NCI-H1105 treated with DMSO at 0.1 percent for 48 hours (cell line): ENCODE data around the gene NMNAT2.
"Not testable (repeated sequence)": the region's sequence is repeated elsewhere in the genome, so short reads cannot be mapped to it uniquely, and the experiment has no call there.

Experiments used
- DNase-seq: peaks from one replicate; lab custom pipeline; 2025; lab: John Stamatoyannopoulos, UW

NMNAT2 gene

DNA sequence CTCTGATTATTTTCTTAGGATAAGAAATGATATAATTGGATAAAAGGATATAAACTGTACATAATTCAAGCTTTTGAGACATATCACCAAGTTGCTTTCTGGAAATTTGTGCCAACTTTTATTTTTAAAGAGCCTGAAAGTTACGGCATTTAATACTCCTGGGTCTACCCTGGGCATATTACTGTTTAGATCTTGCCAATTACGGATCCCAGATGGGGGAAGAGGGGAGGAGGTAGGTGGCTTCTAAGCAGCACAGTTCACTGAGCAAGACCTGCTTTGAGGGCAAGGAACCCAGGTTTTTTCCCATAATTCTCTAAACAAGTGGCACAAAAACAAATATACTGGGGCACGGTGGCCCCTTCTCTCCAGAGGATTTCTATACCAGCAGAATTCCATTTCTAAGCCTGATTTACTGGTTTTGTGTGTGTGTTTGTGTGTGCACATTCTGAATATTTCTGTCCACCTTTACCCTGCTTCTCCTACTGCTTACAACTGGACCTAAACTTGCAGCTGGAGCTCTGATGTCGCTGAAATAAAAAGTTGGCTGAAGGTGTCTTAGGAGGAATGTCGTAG lies 155.5 kb downstream of the NMNAT2 start:
- DNase-seq: no peak

DNA sequence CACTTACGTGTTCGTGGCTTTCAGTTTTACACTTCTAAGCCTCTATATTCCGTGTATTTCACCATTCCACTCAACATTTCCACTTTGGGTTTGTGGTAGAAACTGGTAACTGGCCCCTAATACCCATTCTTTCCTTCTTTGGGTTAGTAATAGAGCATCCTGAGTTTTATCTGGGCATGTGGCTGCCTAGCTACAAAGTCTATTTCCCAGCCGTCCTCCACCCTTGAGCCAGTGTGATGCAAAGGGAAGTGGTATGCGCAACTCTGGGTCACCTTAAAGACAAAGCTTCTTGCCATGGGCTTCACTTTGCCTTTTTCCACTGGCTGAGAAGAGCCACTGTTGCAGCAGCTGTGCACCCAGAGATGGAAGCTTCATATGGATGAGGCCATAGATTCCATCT lies 158.3 kb downstream of the NMNAT2 start:
- DNase-seq: no peak

DNA sequence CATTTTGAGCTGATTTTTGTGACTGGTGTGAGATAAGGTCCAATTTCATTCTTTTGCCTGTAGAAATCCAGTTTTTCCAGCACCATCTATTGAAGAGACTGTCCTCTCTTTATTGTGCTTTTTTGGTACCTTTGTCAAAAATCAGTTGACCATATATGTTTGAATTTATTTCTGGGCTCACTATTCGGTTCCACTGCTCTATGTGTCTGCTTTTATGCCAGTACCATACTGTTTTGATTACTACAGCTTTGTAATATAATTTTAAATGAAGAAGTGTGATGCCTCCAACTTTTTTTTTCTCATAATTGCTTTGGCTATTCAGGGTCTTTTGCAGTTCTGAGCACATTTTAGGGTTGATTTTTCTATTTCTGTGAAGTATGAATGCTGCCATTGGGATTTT lies 163.1 kb downstream of the NMNAT2 start:
- DNase-seq: no peak

DNA sequence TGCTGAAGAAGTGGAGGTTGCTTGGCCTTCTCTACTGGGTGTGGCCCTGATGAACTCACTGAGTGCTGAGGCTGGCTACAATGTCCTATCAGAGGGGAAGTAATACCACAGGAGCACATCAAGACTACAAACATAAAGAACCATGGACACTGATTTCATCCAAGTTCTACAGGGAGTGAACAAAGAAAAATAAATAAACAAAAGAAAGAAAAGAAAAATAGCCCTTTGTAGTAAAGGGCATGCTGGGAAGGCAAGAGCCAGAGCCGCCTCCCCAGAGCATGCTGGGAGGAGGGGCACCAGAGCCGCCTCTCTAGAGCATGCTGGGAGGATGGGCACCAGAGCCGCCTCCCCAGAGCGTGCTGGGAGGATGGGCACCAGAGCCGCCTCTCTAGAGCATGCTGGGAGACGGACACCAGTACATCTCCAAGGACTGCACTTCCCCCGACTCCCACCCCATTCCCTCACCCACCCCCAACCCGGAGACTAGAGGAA lies 166.2 kb downstream of the NMNAT2 start:
- DNase-seq: no peak

DNA sequence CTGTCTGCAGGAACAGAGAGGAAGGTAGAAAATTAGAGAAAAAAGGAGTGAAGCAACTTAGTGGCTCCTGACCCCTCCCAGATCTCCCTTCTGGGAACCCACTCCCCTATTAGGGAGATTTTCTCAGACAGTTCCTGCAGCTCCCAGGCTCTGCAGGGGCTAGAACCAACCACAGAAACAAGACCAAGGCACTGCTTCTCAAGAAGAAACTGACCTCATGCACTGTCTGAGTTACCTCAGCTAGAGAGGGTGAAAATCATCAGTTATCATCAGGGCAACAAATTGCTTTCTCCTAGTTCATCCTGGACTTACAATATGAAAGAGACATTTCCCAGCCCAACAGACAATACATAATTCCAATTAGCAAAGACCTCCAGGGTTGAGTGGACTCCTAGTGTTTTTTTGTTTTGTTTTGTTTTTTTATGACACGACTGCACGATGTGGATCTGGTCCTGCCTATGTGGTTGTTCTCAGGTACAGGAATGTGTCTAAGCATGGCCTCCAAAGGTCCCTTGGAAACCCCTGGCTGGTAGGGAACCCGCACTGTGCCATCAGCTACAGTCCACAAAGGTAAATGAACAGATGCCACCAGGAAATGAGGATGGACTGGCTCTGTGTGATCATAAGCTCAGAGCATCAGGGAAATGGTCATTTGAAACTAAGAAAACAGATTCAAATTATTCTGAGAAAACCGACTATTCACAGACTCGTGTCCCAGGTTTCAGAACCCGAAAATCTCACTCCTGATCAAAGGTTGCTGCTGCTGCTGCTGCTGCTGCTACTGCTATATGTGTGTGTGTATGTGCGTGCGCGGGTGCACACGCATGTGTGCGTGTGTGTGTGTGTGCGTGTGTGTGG lies 166.8 kb downstream of the NMNAT2 start:
- DNase-seq: no peak

DNA sequence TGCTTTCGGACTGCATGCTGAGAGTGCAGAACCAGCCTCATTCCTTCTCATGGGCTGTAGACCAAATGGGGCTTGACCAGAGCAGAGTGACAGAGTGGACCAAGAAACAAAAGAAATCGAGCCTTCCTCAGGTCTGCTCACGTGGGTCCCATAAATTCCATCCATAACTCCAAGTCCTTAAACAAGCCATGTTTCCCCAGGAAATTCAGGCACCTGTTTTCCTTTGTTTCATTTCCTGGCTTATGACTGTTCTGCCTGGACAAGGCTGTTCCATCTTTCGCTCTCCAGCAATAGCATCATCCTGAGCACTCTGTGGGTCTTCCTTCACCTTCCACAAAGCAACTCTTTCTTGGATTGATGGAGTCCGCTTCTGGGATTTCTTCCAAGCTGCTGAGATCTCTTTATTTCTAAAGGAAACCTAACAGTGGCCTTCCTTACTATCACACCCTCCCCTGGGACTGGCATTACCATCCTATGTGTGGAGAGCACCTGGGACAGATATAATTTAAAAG lies 168.2 kb downstream of the NMNAT2 start:
- no peak for DNase-seq

DNA sequence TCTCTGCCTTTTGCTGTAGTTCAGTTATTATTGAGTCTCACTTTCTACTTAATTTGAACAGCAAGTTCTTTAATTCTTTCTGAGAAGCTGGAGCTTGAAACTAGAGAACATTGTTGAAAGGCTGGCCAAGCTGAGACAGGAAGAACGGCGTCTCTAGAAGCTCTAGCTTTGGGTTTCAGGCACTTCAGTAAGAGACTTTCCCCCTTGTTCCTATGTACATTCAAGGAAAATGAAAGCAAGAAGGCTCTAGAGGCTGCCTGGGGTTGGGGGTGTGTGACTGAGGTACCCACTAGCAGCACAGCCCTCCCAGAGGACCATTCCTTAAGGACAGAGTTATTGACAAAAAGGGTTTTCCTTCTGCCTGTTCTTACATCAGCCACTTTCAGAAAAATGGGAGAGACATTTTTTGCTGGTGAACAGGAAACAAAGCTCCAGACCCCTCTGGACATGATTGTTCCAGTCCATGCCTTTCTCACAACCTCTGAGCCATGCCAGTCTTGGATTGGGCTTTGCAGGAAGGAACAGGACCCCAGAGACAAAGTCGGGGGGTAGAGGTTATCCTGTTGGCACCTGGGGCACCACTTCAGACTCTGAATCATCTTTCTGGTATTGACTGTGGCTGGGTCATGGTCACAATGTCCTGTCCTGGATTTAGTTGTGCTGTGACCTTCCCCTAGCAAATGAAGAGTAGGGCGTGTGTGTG lies 169.0 kb downstream of the NMNAT2 start:
- no peak for DNase-seq

DNA sequence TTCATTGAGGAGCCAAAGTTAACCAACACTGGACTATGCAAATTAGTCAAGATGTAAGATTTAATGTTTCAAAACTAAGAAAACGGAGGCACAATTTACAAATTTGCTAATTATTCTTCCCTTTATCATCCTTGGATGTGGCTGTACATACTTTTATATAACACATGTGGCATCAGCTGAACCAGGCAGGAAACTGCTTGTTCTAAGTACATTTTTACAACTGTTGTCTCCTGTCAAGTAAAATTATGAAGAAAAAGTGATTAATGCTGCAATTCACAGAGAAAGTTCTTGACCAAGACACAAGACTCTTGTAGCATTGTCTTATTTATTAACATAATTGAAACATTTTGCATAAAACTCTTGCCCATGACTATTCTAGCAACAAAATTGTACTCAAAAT lies 170.2 kb downstream of the NMNAT2 start:
- DNase-seq: no peak

DNA sequence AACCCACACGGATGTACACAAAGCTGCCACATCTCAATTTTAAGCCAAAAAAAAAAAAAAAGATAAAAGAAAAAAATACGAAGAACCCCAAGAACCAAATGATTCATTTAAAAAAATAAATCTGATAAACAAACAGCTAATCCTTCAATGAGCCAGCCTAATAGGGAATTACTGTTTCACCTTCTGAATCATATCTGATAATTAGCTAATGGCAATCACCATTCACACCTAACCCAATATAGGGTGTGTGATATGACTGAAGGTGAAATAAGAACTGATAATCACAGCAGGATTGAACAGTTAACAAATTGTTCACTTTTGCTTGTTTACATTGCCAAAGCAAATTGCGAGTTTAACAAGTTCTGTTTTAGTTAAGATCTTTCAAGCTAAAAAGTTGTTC lies 170.7 kb downstream of the NMNAT2 start:
- DNase-seq: no peak

DNA sequence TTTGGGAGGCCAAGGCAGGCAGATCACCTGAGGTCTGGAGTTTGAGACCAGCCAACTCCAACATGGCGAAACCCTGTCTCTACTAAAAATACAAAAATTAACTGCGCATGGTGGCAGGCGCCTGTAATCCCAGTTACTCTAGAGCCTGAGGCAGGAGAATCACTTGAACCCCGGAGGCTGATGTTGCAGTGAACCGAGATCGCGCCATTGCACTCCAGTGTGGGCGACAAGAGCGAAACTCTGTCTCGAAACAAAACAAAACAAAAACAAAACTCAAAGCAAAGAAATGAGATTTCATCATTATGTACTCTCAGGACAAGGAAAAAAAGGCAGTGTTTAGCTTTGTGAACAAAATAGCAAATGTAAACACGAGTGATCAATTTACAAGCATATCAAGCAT lies 171.1 kb downstream of the NMNAT2 start:
- DNase-seq: no peak

DNA sequence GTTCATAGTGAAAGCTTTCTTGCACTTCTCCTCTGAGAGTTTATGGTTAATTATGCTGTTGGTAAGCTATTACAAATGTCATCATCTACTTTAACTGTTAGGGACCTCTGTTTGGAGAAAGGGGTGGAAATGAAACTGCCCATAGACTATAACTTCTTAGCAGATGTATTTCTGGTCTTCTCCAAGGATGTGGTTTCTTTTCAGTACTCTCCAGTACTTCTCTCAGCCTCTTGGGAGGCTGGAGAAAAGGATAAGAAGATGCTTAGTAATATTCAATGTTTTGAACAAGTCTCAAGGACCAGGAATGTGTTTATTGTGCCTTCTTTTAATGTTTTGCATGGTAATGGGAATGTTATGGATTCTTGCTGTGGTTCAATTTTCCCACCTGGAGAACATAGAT lies 171.7 kb downstream of the NMNAT2 start:
- no peak for DNase-seq

DNA sequence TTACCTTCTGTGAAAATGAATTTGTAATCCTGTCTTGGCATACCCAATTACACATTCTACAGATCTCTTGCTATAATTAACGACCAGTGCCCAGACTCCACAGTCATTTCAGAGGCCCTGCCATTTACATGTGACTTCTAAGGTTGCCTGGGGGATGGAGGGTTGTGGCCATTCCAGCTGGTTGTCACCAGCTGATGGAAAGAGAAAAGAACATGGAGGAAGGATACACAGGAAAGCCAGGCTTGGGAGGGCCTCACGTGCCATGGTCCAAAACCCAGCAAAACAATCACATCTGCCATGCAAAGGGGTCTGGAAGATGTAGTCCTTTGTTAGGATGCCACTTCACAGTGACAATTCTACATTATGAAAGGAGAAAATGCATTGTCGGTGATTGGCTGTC lies 172.8 kb downstream of the NMNAT2 start:
- no peak for DNase-seq

DNA sequence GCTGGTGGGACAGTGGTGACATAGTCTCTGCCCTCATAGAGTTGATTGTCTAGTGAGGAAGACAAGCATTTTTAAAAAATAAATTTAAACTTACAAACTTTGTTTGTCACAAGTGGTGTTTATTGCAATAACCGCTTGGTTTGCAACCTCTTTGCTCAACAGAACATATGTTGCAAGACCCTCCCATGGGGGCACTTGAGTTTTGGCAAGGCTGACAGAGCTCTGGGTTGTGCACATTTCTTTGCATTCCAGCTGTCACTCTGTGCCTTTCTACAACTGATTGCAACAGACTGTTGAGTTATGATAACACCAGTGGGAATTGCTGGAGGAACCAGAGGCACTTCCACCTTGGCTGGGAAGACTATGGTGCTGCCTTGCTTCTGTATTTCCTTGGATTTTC lies 173.7 kb downstream of the NMNAT2 start:
- DNase-seq: no peak

DNA sequence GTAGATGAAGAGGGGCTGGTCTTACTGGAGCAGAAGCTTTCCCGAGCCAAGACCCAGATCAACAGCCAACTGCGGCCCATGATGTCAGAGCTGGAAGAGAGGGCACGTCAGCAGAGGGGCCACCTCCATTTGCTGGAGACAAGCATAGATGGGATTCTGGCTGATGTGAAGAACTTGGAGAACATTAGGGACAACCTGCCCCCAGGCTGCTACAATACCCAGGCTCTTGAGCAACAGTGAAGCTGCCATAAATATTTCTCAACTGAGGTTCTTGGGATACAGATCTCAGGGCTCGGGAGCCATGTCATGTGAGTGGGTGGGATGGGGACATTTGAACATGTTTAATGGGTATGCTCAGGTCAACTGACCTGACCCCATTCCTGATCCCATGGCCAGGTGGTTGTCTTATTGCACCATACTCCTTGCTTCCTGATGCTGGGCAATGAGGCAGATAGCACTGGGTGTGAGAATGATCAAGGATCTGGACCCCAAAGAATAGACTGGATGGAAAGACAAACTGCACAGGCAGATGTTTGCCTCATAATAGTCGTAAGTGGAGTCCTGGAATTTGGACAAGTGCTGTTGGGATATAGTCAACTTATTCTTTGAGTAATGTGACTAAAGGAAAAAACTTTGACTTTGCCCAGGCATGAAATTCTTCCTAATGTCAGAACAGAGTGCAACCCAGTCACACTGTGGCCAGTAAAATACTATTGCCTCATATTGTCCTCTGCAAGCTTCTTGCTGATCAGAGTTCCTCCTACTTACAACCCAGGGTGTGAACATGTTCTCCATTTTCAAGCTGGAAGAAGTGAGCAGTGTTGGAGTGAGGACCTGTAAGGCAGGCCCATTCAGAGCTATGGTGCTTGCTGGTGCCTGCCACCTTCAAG lies 174.8 kb downstream of the NMNAT2 start:
- no peak for DNase-seq

DNA sequence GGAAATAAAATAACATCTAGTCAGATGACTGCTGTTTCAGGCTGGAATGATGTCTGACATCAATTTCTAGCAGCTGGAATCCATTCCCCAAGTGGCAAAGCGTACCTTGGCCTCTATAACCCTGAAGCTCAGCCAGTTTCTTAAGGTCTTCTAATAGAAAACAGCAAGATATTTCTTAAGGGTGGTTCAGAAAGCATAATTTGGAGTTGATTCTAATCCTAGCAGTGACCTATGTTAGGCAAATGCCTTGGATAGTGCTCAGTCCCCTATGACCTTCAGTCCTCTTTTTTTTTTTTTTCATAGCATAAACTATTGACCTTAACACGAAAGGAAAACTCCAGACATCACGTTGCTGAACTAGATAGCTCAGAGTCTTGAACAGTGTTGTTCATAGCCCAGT lies 175.6 kb downstream of the NMNAT2 start:
- DNase-seq: no peak

DNA sequence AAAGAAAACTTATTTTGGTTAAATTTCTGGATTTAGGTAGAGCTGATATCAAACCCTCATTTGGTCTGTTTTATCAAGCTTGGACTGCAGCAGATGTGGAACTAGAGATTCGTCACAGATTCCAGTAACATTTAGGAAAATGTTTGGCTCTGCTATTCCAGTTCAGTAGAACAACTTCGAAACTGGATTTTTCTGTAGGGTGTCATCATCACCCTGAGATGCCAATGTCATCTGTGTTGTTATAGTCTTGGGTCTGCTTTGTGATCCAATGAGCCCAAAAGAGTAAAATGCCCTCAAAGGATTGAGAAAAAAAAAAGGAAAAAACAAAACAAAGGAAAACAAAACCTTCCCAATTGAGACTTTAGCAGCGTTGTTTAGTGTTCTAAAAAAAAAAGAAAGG lies 176.7 kb downstream of the NMNAT2 start:
- DNase-seq: no peak

DNA sequence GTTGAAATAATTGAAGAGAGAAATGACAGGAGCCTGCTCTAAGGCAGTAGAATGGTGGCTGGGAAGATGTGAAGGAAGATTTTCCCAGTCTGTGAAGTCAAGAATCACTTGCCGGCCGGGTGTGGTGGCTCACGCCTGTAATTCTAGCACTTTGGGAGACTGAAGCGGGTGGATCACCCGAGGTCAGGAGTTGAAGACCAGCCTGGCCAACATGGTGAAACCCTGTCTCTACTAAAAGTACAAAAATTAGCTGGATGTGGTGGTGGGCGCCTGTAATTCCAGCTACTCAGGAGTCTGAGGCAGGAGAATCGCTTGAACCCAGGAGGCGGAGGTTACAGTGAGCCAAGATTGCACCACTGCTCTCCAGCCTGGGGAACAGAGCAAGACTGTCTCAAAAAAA lies 177.3 kb downstream of the NMNAT2 start:
- DNase-seq: not testable (repeated sequence)

DNA sequence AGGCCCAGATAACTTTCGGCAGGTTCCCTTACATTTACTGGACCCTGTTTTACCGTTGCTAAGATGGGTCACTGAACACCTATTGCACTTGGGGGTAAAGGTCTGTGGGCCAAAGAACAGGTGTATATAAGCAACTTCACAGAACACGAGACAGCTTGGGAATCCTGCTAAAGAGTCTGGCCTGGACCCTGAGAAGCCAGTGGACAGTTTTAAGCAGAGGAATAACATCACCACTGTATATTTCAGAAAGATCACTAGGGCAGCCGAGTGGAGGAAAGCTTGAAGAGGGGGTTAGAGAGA lies 177.7 kb downstream of the NMNAT2 start:
- no peak for DNase-seq

DNA sequence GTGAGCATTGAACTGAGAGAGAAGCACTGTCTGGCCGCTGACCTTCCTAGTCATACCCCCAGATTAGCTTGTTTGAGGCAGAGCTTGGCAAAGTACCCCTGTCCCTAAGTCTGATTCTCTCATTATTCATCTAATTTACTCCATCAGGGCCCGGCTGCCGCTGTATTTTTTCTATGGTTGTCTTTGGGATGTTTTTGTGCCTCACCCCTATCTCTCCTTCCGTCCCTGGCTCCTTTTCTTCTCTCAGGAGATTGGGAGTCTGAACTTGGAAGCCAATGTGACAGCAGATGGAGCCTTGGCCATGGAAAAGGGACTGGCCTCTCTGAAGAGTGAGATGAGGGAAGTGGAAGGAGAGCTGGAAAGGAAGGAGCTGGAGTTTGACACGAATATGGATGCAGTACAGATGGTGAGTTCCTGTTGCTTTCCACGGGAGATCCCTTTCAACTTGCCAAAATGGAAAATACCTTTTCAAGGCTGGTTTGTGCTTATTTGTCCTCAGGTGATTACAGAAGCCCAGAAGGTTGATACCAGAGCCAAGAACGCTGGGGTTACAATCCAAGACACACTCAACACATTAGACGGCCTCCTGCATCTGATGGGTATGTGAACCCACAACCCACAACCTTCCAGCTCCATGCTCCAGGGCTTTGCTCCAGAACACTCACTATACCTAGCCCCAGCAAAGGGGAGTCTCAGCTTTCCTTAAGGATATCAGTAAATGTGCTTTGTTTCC lies 178.2 kb downstream of the NMNAT2 start:
- no peak for DNase-seq

DNA sequence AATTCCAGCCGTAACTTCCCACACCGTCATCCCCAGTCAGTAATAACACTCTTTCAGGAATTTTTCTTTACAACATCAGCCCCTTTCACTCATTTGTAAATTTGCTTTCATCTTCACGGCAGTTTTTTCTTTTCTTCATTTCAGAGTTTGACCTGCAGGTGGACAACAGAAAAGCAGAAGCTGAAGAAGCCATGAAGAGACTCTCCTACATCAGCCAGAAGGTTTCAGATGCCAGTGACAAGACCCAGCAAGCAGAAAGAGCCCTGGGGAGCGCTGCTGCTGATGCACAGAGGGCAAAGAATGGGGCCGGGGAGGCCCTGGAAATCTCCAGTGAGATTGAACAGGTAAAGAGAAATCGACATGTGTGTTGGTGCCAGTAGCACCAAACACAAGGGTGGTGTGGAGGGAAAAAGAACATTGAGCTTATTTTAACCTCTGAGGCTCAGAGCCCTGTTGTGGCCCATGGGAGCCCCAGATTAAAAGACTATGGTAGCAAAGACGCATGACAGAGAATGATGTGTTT lies 178.9 kb downstream of the NMNAT2 start:
- DNase-seq: no peak

DNA sequence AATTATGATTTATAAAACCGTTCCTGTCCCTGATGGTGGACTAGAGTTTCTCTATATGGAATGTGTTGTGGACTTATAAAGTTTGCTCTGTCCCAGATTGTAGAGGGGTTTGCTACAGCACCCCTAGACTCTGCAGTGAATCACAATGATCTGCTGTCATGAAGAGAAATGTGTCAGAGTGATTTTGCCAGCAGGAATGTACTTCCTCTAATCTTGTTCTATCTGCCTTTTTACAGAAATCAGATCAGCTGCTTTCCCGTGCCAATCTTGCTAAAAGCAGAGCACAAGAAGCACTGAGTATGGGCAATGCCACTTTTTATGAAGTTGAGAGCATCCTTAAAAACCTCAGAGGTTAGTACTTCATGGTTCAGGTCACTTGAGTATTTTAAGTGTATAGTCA lies 180.1 kb downstream of the NMNAT2 start:
- DNase-seq: no peak
